Choroid plexus epithelial cell (primary cell): ENCODE results near the gene SPIN2B.
"Not testable (repeated sequence)": the region's sequence is repeated elsewhere in the genome, so short reads cannot be mapped to it uniquely, and the experiment has no call there.

Experiments
- DNase-seq: peaks from one replicate; pipeline ENCODE4 v3.0.0-alpha.2; 2010; ENCODE audit warnings: low read depth
- H3K4me3 ChIP-seq: 2 replicates; pipeline ENCODE4 v1.5.1; 2011; ENCODE audit warnings: low read depth, mild to moderate bottlenecking, control low read depth, low read length, moderate library complexity
- CTCF ChIP-seq: conservative IDR thresholded peaks from 2 replicates; pipeline ENCODE4 v1.5.1; 2011; ENCODE audit warnings: low read depth, mild to moderate bottlenecking, control low read depth, inconsistent platforms, low read length, moderate library complexity

The SPIN2B gene

DNA sequence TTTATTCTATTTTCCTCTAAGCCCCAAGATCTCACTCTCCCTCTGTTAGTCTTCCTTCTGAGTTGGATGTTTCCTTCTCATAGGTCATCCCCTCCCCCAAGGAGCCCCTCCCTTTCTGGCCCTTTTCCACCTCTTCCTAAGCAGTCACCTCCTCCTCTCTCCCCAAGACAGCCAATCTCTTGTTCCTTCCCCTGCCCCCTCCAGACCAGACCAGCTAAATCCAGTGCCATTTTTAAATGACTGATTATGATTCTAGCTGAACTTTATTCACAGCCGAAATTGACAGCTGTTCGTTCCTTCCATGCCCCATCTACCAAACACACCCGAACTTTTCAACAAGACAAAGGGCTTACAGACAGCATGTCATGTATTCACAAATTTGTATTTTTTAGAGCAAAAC, 13.9 kb upstream of the SPIN2B start:
- H3K4me3 ChIP-seq: no peak overlapping the region
- no peak for DNase-seq

GRCh38 chrX:57134702-57135101, 13.4 kb upstream of the SPIN2B start:
- no peak for DNase-seq
- H3K4me3 ChIP-seq: no peak overlapping the region
- no peak for TF ChIP-seq CTCF

More for the DNA sequence above, 13.9 kb upstream of the SPIN2B start:
- TF ChIP-seq CTCF: no peak

DNA sequence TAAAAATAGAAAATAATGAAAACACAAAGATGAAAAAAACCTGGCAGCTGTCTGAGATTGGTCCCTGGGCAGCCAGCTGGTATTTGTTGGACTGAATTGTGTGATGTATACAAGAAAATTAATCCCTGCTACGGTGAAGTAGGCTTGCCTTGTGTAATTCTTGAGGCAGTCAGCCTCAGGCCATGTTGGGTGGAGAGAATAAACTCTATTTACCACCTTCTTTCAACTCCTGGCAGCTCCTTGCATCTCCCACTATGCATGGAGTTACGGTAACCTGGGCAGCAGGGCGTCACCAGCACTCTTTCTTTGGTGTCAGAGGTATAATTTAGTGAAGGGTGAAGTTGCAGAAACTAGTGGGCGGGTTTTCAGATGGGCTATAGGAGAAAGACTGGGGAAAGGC, 12.4 kb upstream of the SPIN2B start:
- no peak for TF ChIP-seq CTCF
- DNase-seq: no peak
- no peak overlapping the region for H3K4me3 ChIP-seq

GRCh38 chrX:57133284-57133683, 11.9 kb upstream of the SPIN2B start:
- not testable (repeated sequence) for DNase-seq, H3K4me3 ChIP-seq

GRCh38 chrX:57132046-57132445, 10.7 kb upstream of the SPIN2B start:
- no peak overlapping the region for H3K4me3 ChIP-seq
- no peak for DNase-seq

DNA sequence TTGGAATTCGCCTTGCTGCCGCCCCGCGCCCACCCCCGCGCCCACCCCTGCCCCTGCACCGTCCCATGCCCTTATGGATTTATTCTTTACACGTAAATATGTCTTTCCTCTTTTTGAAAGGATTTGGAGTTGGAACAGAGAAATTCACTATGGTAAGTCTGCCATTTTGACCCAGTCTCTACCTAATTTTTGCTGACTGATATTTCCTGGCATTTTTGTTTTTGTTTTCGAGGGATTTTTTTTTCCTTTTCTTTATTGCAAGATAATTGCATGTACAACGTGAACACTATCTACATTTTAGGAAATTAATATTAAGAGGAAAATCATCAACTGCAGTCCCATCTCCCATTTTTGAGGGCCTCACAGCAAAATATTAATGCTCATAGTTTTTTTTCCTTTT, 468 bp upstream of the SPIN2B start:
- DNase-seq: no peak
- TF ChIP-seq CTCF: no peak
- peak overlapping the region; percentile 78 for H3K4me3 ChIP-seq

More at GRCh38 chrX:57132046-57132445, 10.7 kb upstream of the SPIN2B start:
- TF ChIP-seq CTCF: no peak

GRCh38 chrX:57120619-57121161, 658 bp downstream of the SPIN2B start:
- peak overlapping the region; percentile 78 for H3K4me3 ChIP-seq
- DNase-seq: not testable (repeated sequence)

DNA sequence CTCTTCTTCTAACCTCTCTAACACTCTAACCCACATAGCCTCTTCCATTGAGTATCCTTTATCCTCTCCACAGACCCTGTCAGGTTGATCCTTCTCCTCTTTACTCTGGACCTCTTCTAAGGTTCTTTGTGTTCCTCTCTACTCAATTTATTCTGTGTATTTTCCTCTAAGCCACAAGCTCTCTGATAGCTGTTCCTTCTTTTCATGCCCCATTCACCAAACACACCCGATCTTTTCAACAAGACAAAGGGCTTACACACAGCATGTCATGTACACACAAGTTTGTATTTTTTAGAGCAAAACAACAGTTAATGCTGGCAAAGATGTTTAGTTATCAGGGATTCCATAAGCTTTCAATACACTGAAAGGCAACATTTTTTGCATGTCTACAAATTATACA, 1.9 kb downstream of the SPIN2B start:
- no peak for TF ChIP-seq CTCF
- no peak overlapping the region for H3K4me3 ChIP-seq
- no peak for DNase-seq

- not testable (repeated sequence) for DNase-seq, H3K4me3 ChIP-seq
These were observed 3.8 kb downstream of the SPIN2B start for GRCh38 chrX:57117566-57117965.
